OCI-LY1 (cell line): Measurements from ENCODE around the gene RSAD1.

Experiments
- EZH2 ChIP-seq: fragments of 200-600 bp; sonication (generic), shearing (Covaris generic); IDR thresholded peaks from 2 replicates; pipeline ENCODE4 v1.8.0; 2017; ENCODE audit warnings: borderline replicate concordance, mixed run types, mild to moderate bottlenecking, antibody characterized with exemption, low read length, moderate library complexity, mixed read lengths
- TF ChIP-seq, protein P1 (sequence below): fragments of 200-600 bp; sonication (generic), shearing (Covaris generic); IDR thresholded peaks from 2 replicates; pipeline ENCODE4 v1.5.1; 2017; ENCODE audit warnings: mild to moderate bottlenecking, antibody characterized with exemption, low read length, moderate library complexity, mixed read lengths

DNA sequence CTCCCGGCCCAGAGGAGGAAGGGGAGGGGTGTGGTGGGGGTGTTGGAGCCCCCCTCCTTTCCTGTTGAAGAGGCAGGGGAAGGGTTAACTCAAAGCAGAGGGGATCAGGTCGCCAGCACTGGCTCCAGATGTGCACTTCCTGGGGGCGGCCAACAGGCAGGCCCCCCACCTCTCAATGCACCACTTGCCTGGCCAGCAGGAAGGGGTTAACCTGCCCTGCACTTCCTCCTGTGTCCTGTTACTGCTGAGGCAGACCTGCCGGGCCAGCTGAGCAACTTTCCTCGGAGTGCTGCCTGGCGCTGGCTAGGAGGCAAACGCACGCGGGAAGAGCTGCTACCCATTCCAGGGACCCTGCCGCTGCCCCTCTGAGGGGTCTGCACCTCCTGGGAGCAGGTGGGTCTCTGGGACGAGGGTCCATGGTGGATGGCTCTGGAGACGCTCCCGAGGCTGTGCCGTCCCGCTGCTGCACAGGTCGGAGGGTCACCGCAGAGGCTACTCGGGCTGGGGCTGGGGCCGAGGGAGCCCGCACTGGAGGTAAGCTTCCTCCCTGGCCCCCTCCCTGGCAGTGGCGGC lies 53.9 kb downstream of the RSAD1 start, which contains the start of gene EPN3:
- TF ChIP-seq, protein P1, sequence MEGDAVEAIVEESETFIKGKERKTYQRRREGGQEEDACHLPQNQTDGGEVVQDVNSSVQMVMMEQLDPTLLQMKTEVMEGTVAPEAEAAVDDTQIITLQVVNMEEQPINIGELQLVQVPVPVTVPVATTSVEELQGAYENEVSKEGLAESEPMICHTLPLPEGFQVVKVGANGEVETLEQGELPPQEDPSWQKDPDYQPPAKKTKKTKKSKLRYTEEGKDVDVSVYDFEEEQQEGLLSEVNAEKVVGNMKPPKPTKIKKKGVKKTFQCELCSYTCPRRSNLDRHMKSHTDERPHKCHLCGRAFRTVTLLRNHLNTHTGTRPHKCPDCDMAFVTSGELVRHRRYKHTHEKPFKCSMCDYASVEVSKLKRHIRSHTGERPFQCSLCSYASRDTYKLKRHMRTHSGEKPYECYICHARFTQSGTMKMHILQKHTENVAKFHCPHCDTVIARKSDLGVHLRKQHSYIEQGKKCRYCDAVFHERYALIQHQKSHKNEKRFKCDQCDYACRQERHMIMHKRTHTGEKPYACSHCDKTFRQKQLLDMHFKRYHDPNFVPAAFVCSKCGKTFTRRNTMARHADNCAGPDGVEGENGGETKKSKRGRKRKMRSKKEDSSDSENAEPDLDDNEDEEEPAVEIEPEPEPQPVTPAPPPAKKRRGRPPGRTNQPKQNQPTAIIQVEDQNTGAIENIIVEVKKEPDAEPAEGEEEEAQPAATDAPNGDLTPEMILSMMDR: no peak
- no peak for TF ChIP-seq EZH2
